AML-193 (cell line): Measurements from ENCODE around the gene FRZB.

Source experiments
- DNase-seq, 2 experiments: peaks; one replicate each; lab custom pipeline; 2025; lab: John Stamatoyannopoulos, UW

The FRZB gene

DNA sequence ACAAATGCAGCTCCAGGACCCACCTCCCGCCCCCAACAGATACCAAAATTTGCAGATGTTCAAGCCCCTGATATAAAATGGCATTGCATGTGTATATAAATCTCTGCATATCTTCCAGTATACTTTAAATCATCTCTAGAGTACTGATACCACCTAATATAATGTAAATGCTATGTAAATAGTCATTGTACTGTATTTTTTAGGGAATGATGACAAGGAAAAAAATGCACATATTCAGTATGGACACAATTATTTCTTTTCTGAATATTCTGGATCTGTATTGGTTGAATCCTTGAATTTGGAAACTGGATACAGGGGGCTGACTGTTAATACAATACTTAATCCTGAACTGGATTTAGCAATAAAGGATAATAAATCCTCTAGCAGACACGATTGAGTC, 67.7 kb downstream of the FRZB start:
- no peak for DNase-seq

DNA sequence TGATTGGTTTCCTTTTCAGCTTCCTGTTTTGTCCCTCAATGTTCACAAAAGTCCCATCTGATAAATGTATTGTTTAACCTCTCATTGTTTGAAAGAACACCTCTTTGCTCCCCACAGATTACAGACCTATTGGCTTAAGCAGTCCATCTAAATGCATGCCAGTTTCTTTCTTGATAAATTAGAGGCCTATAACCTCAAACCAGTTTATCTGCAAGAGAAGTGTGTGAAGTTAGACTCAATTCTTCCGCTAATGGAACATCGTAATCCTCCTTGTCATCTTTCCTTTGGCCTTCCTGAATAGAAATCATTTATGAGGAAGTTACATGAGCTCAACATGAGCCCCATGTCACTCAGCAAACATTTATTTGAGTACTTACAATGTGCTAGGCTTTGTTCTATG, 74.0 kb downstream of the FRZB start:
- no peak for DNase-seq

DNA sequence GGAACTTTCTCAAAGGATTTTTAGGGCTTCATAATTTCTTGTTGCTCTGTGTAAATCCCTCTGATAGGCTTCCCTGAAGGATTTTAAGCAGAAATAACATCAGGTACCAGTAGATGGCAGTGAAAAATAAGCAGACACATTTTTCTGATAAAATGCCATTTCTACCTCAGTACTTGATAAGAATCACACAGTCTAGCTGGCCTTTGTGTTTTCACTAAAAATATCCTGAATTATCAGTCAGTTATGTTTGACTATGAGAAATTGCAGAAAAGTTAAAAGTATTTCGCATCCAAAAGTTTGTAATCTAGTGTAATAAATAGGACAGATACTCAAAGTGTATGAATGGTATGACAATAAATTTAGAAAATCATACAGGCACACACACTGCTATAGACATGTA, 81.7 kb downstream of the FRZB start:
- DNase-seq, result peak; percentile 12 to 28

DNA sequence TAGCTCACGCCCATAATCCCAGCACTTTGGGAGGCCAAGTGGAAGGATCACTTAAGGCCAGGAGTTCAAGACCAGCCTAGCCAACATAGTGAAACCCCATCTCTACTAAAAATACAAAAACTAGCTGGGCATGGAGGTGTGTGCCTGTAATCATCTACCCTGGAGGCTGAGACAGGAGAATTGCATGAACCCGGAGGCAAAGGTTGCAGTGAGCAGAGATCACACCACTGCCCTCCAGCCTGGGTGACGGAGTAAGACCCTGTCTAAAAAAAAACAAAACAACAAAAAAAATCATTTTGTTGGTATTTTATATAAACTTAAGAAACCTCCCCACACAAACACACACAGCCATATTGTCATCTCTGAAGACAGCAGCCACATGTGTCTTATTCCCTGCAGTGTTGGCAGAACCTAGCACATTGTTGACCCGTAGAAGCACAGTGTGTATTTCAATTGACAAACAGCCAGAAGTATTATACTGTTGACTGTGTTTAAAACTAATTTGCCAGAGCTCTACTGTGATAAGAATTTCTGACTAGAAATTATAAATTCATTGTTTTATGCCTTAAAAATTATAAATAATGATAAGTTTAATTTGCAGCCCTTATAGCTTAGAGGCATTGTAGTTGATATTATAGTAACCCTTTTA, 82.3 kb downstream of the FRZB start:
- no peak for DNase-seq
